Neural cell (in vitro differentiated cells): Measurements from ENCODE around the gene DRICH1. TPM values are rescaled to one million over a fixed set of nuclear protein-coding genes. Genes with fewer than 3 reads are reported as not detected.

Experiments
- H2AFZ ChIP-seq: fragments of 200-600, 300-800 bp; sonication (generic), shearing (Covaris generic); 2 replicates; pipeline ENCODE4 v1.6.0; 2014; ENCODE audit warnings: low read depth, mild to moderate bottlenecking, antibody characterized with exemption, low read length, moderate library complexity
- H3F3A ChIP-seq: fragments of 200-600 bp; shearing (Covaris generic); 2 replicates; pipeline ENCODE4 v1.6.1; 2016; ENCODE audit warnings: mild to moderate bottlenecking, moderate library complexity, mixed read lengths, antibody characterized with exemption, low read length; ENCODE audit not compliant: insufficient read depth, poor library complexity, severe bottlenecking
- H3K27ac ChIP-seq: fragments of 200-600, 300-800 bp; sonication (generic), shearing (Covaris generic); 2 replicates; pipeline ENCODE4 v1.5.1; 2014; ENCODE audit warnings: mild to moderate bottlenecking, low read length, moderate library complexity
- H3K27me3 ChIP-seq: fragments of 300-800, 200-600 bp; sonication (generic), shearing (Covaris generic); 2 replicates; pipeline ENCODE4 v1.6.0; 2014; ENCODE audit warnings: mild to moderate bottlenecking, low read depth, low read length, moderate library complexity; ENCODE audit not compliant: insufficient read depth
- H3K36me3 ChIP-seq: fragments of 300-800, 200-600 bp; sonication (generic), shearing (Covaris generic); 2 replicates; pipeline ENCODE4 v1.5.1; 2014; ENCODE audit warnings: mild to moderate bottlenecking, antibody characterized with exemption, low read length, moderate library complexity; ENCODE audit not compliant: insufficient read depth
- H3K4me2 ChIP-seq: fragments of 300-800, 200-600 bp; sonication (generic), shearing (Covaris generic); 2 replicates; pipeline ENCODE4 v1.6.0; 2014; ENCODE audit warnings: mild to moderate bottlenecking, low read length
- H3K4me3 ChIP-seq: fragments of 300-800, 200-600 bp; sonication (generic), shearing (Covaris generic); 2 replicates; pipeline ENCODE4 v1.5.1; 2014; ENCODE audit warnings: mild to moderate bottlenecking, low read length, moderate library complexity
- H3K79me2 ChIP-seq: fragments of 200-600 bp; shearing (Covaris generic); replicated peaks from 2 replicates; pipeline ENCODE4 v1.6.0; 2014; ENCODE audit warnings: mild to moderate bottlenecking, low read length, moderate library complexity; ENCODE audit not compliant: insufficient read depth
- H3K9ac ChIP-seq: fragments of 300-800, 200-600 bp; sonication (generic), shearing (Covaris generic); 2 replicates; pipeline ENCODE4 v1.6.1; 2016; ENCODE audit warnings: mild to moderate bottlenecking, low read length, mixed read lengths
- H3K9me2 ChIP-seq: fragments of 200-600 bp; shearing (Covaris generic); 2 replicates; pipeline ENCODE4 v1.6.1; 2016; ENCODE audit warnings: mild to moderate bottlenecking, low read length, mixed read lengths; ENCODE audit not compliant: insufficient read depth
- H3K9me3 ChIP-seq: fragments of 200-600, 300-800 bp; sonication (generic), shearing (Covaris generic); 2 replicates; pipeline ENCODE4 v1.6.1; 2016; ENCODE audit warnings: mild to moderate bottlenecking, mixed run types, low read length, moderate library complexity, mixed read lengths
- H4K20me1 ChIP-seq: fragments of 200-600 bp; shearing (Covaris generic); 2 replicates; pipeline ENCODE4 v1.6.1; 2016; ENCODE audit warnings: mild to moderate bottlenecking, mixed run types; ENCODE audit not compliant: insufficient read depth
- CTCF ChIP-seq: fragments of 450-650 bp; IDR thresholded peaks from 2 replicates; pipeline ENCODE4 v1.5.1; 2014; ENCODE audit warnings: antibody characterized with exemption, mild to moderate bottlenecking, moderate library complexity; ENCODE audit not compliant: poor library complexity, severe bottlenecking
- EP300 ChIP-seq: fragments of 450-650 bp; conservative IDR thresholded peaks from 2 replicates; pipeline ENCODE4 v1.6.1; 2014; ENCODE audit warnings: antibody characterized with exemption, mild to moderate bottlenecking, moderate library complexity; ENCODE audit not compliant: poor library complexity, severe bottlenecking
- EZH2 ChIP-seq: fragments of 200-600, 300-800 bp; shearing (Covaris generic), sonication (generic); IDR thresholded peaks from 2 replicates; pipeline ENCODE4 v1.6.1; 2014; ENCODE audit warnings: antibody characterized with exemption, low read length, borderline replicate concordance, mild to moderate bottlenecking; ENCODE audit not compliant: insufficient read depth, poor library complexity, severe bottlenecking
- MXI1 ChIP-seq: fragments of 450-650 bp; conservative IDR thresholded peaks from 2 replicates; pipeline ENCODE4 v1.6.1; 2014; ENCODE audit warnings: antibody characterized with exemption, mild to moderate bottlenecking; ENCODE audit not compliant: poor library complexity, severe bottlenecking
- POLR2AphosphoS5 ChIP-seq: IDR thresholded peaks from 2 replicates; pipeline ENCODE4 v1.6.1; 2012
- RAD21 ChIP-seq: fragments of 450-650 bp; conservative IDR thresholded peaks from 2 replicates; pipeline ENCODE4 v1.6.1; 2014; ENCODE audit warnings: antibody characterized with exemption, mild to moderate bottlenecking, moderate library complexity
- REST ChIP-seq: IDR thresholded peaks from 2 replicates; pipeline ENCODE4 v1.6.1; 2012; ENCODE audit warnings: borderline replicate concordance
- SMC3 ChIP-seq: fragments of 450-650 bp; conservative IDR thresholded peaks from 2 replicates; pipeline ENCODE4 v1.6.1; 2014; ENCODE audit warnings: antibody characterized with exemption, mild to moderate bottlenecking, moderate library complexity; ENCODE audit not compliant: poor library complexity
- TAF1 ChIP-seq: IDR thresholded peaks from 2 replicates; pipeline ENCODE4 v1.6.1; 2012; ENCODE audit warnings: low read depth
- polyA plus RNA-seq: library from polyadenylated mRNA; depleted of rRNA; stranded (reverse); fragments of >200 nt; gene quantifications from 2 replicates; pipeline ENCODE4 v1.2.3, GENCODE V29; 2014

DRICH1 gene
- polyA plus RNA-seq, 1 donor from 2014 or later, result 0.48 TPM

- TF ChIP-seq CTCF, result no peak
Measured at GRCh38 chr22:23652711-23653110, 20.6 kb upstream of the DRICH1 start (continued).

- H3K9me2 ChIP-seq, result no peaks in the 10 kb centered on the region
- H3K27me3 ChIP-seq, result no peaks in the 10 kb centered on the region
- H3K9me3 ChIP-seq, result no peaks in the 10 kb centered on the region
- no peaks in the 10 kb centered on the region for H3K36me3 ChIP-seq
- H3K4me2 ChIP-seq, result no peak overlapping the region
- TF ChIP-seq CTCF, result no peak
- no peak for TF ChIP-seq REST
- no peak for TF ChIP-seq RAD21
- no peak for TF ChIP-seq MXI1
- no peak for TF ChIP-seq SMC3
- TF ChIP-seq EZH2, result no peak
- no peak for TF ChIP-seq TAF1
- TF ChIP-seq EP300, result no peak
- TF ChIP-seq POLR2AphosphoS5, result no peak
- H3K27ac ChIP-seq, result no peak overlapping the region
- no peak overlapping the region for H3K9ac ChIP-seq
- no peaks in the 10 kb centered on the region for H3K79me2 ChIP-seq
- no peaks in the 10 kb centered on the region for H3F3A ChIP-seq
- no peak overlapping the region for H3K4me3 ChIP-seq
- no peak overlapping the region for H2AFZ ChIP-seq
- H4K20me1 ChIP-seq, result no peaks in the 10 kb centered on the region
Measured at GRCh38 chr22:23652286-23652685, 20.2 kb upstream of the DRICH1 start.

GRCh38 chr22:23651676-23652075 lies 19.6 kb upstream of the DRICH1 start:
- Histone ChIP-seq H3K79me2 (no peaks in the 10 kb centered on the region), H2AFZ (no peak overlapping the region), H3K9ac (no peak overlapping the region), H3K27ac (no peak overlapping the region), H3K27me3 (no peaks in the 10 kb centered on the region), H3K9me3 (no peaks in the 10 kb centered on the region), H4K20me1 (no peaks in the 10 kb centered on the region), H3K4me3 (no peak overlapping the region), H3K36me3 (no peaks in the 10 kb centered on the region), H3K9me2 (no peaks in the 10 kb centered on the region), H3K4me2 (no peak overlapping the region), H3F3A (no peaks in the 10 kb centered on the region)
- TF ChIP-seq POLR2AphosphoS5 (no peak), CTCF (no peak), SMC3 (no peak), MXI1 (no peak), RAD21 (no peak), EP300 (no peak), TAF1 (no peak), EZH2 (no peak), REST (no peak)
